OCI-LY3 (cell line): ENCODE data around the gene POLDIP3.
"Not testable (repeated sequence)": the region's sequence is repeated elsewhere in the genome, so short reads cannot be mapped to it uniquely, and the experiment has no call there.

Experiments
- CTCF ChIP-seq: fragments of 200-600, 300-600 bp; sonication (generic); IDR thresholded peaks from 2 replicates; pipeline ENCODE4 v1.5.1; 2014; ENCODE audit warnings: antibody characterized with exemption, low read length, low read depth
- EZH2phosphoT487 ChIP-seq: fragments of 200-600 bp; shearing (Covaris generic); IDR thresholded peaks from 2 replicates; pipeline ENCODE4 v1.6.1; 2018; ENCODE audit warnings: antibody characterized with exemption, mixed run types, low read depth

- not testable (repeated sequence) for TF ChIP-seq CTCF, EZH2phosphoT487
Observed at GRCh38 chr22:42539236-42539771, 75.4 kb downstream of the POLDIP3 start.
